Adipocyte (in vitro differentiated cells): ENCODE results near the gene GET4.
"Not testable (repeated sequence)": the region's sequence is repeated elsewhere in the genome, so short reads cannot be mapped to it uniquely, and the experiment has no call there.

Experiments
- DNase-seq: peaks from one replicate; pipeline ENCODE4 v3.0.0-alpha.2; 2015; ENCODE audit warnings: low read depth
- H3K27me3 ChIP-seq: replicated peaks from 2 replicates; pipeline ENCODE4 v1.7.0; 2013; ENCODE audit warnings: mild to moderate bottlenecking, low read length, moderate library complexity; ENCODE audit not compliant: control insufficient read depth, insufficient read depth
- H3K36me3 ChIP-seq: 2 replicates; pipeline ENCODE4 v1.7.0; 2013; ENCODE audit warnings: low read length, mild to moderate bottlenecking, moderate library complexity; ENCODE audit not compliant: control insufficient read depth, insufficient read depth, severe bottlenecking
- H3K4me1 ChIP-seq: 2 replicates; pipeline ENCODE4 v1.7.0; 2013; ENCODE audit warnings: mild to moderate bottlenecking, low read length, moderate library complexity; ENCODE audit not compliant: control insufficient read depth, insufficient read depth
- H3K4me3 ChIP-seq: 2 replicates; pipeline ENCODE4 v1.7.0; 2013; ENCODE audit warnings: mild to moderate bottlenecking, low read length, moderate library complexity
- H3K9ac ChIP-seq: 2 replicates; pipeline ENCODE4 v1.7.0; 2013; ENCODE audit warnings: mild to moderate bottlenecking, low read length, moderate library complexity
- H3K9me3 ChIP-seq: 2 replicates; pipeline ENCODE4 v1.7.0; 2013; ENCODE audit warnings: mild to moderate bottlenecking, low read length, moderate library complexity; ENCODE audit not compliant: control insufficient read depth

Gene GET4

DNA sequence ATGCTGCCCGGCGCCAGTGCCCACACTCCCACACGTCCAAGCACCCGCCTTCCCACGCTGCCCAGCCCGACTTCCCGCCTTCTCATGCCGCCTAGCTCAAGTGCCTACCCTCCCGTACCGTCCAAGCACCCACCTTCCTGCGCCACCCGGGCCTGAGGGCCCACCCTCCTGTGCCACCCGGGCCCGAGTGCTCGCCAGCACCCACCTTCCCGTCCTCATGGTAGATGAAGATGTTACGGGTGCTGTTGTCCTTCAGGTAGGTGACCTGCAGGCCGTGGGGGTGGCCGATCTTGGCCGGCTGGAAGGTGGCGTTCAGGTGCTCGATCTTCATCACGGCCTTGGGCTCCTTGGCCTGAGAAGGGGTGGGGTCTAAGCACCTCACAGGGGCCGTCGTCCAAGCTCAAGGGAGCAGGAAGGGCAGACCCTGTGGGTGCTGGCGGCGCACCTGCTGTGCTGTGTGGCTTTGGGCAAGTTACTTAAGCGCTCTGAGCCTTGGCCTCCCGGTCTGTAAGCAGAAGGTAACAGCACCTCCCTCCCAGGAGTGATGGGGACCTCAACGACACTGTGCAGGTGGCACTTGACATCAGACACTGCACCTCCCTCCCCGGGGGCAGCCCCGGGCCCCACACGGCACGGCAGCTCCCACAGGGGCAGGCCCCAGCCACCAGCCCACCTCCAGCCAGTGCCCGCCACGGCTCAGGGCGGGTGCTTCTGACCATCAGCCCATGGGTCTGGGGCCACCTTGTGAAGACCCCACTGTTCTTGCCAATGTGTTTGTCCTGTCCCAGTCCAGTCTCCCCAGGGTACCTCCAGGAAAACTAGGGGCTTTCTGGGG lies 27.8 kb downstream of the GET4 start:
- H3K4me1 ChIP-seq, result peaks cover 24% of the 10 kb centered on the region
- H3K4me3 ChIP-seq, result peak overlapping the region; percentile 59
- H3K9me3 ChIP-seq, result no peaks in the 10 kb centered on the region
- no peak for DNase-seq
- H3K36me3 ChIP-seq, result no peaks in the 10 kb centered on the region
- H3K9ac ChIP-seq, result peak overlapping the region; percentile 63
- H3K27me3 ChIP-seq, result no peaks in the 10 kb centered on the region

GRCh38 chr7:904847-905246 lies 28.5 kb downstream of the GET4 start:
- Histone ChIP-seq H3K4me3 (peak overlapping the region; percentile 59), H3K4me1 (peaks cover 28% of the 10 kb centered on the region), H3K36me3 (no peaks in the 10 kb centered on the region), H3K9me3 (no peaks in the 10 kb centered on the region), H3K9ac (peak overlapping the region; percentile 63), H3K27me3 (no peaks in the 10 kb centered on the region)
- no peak for DNase-seq

DNA sequence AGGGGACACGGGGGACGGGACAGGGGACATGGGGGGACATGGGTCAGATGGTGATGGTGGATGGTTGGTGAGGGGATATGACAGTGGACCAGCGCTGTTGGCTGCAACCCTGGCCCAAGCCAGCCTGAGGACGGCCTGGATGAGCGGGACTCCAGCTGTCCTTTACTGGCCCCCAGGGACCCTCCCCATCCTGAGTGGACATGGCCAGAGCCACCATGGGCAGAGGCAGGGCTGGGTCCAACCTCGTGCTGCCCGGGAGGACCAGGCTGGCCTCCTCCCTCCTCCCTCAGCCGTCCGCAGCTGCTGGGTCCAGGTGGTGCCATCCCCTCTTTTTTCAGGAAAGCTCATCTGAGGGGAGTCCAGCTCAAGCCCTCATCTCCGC lies 30.4 kb downstream of the GET4 start:
- Histone ChIP-seq H3K9ac (no peak overlapping the region), H3K4me3 (no peak overlapping the region), H3K27me3 (no peaks in the 10 kb centered on the region), H3K4me1 (peaks cover 21% of the 10 kb centered on the region), H3K36me3 (no peaks in the 10 kb centered on the region), H3K9me3 (no peaks in the 10 kb centered on the region)
- DNase-seq, result no peak

DNA sequence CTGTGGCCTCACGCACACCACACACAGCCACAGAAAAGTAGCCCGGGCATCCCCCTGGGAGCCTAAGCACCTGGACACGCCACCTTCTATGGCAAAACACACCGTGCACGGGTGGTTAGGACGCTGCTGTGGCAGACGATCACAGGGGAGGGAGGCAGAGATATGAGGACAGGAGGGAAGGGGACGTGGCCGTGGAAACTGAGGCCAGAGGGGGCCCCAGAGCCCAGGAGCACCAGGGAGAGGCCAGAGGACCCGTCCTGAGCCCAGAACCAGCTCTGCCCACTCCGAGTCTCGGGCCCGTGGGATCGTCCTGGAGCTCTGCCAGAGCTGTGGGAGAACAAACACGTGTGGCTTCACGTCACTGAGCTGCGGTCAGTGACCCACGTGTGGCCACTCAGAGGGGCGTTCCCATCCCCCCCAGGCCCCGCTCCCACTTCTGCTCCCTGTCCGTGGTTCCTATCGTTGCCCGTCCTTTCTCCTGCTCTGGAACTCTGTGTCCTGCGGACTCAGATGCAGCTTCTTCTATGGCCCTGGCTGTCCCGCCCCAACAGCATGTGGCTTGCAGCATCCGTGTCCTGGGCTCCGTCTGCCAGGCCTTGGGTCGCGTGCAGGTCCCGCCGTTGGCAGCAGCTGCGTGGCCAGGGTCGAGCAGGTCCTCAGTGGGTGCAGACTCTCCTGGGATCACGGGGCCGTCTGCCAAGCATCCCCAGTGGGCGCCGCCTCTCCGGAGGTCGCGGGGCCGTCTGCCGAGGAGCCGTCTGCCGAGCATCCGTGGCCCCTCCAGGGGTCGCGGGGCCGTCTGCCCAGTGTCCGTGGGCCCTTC lies 31.0 kb downstream of the GET4 start:
- Histone ChIP-seq H3K9ac (no peak overlapping the region), H3K36me3 (no peaks in the 10 kb centered on the region), H3K4me1 (peaks cover 20% of the 10 kb centered on the region), H3K9me3 (no peaks in the 10 kb centered on the region), H3K4me3 (no peak overlapping the region), H3K27me3 (no peaks in the 10 kb centered on the region)
- DNase-seq, result no peak

GRCh38 chr7:908159-908581 lies 31.8 kb downstream of the GET4 start:
- DNase-seq, result no peak
- no peaks in the 10 kb centered on the region for H3K9me3 ChIP-seq
- H3K4me1 ChIP-seq, result peaks cover 20% of the 10 kb centered on the region
- no peaks in the 10 kb centered on the region for H3K36me3 ChIP-seq
- no peak overlapping the region for H3K9ac ChIP-seq
- H3K4me3 ChIP-seq, result no peak overlapping the region
- no peaks in the 10 kb centered on the region for H3K27me3 ChIP-seq

DNA sequence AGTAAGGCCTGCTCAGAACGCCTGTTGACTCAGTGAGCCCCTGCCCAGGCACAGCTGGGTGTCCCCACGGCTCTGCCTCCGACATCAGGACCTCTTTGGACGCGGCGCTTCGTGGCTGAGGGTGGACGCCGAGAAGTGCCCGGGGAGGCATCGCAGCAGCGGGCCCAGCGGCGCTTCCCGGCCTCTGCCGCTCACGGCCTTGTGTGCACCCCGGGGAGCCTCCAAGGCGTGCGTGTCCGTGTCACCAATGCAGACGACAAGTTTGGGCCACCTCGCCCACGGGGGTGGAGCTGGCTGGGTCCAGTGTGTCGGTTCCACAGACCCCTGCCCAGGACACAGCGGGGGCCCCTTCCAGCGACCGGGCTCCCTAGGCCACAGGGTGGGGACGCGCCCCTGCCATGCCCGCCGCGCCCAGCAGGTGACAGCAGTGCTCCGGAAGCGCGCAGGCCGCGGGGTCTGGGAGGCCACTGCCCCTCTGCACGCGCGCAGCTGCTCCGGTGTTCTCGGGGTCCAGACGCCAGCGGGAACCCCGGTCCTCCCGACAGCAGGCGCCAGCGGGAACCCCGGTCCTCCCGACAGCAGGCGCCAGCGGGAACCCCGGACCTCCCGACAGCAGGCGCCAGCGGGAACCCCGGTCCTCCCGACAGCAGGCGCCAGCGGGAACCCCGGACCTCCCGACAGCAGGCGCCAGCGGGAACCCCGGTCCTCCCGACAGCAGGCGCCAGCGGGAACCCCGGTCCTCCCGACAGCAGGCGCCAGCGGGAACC lies 32.4 kb downstream of the GET4 start:
- H3K27me3 ChIP-seq, H3K9ac ChIP-seq, H3K9me3 ChIP-seq, H3K36me3 ChIP-seq: not testable (repeated sequence)
- peak; percentile 67 for DNase-seq
- peaks cover 20% of the 10 kb centered on the region for H3K4me1 ChIP-seq
- peak overlapping the region; percentile 33 for H3K4me3 ChIP-seq

- H3K4me1 ChIP-seq, result peaks cover 13% of the 10 kb centered on the region
- H3K27me3 ChIP-seq, result no peaks in the 10 kb centered on the region
- H3K36me3 ChIP-seq, result no peaks in the 10 kb centered on the region
- DNase-seq, result peak; percentile 54
- no peak overlapping the region for H3K9ac ChIP-seq
- no peaks in the 10 kb centered on the region for H3K9me3 ChIP-seq
- peak overlapping the region; percentile 37 for H3K4me3 ChIP-seq
These were observed 33.3 kb downstream of the GET4 start for GRCh38 chr7:909358-910329.

DNA sequence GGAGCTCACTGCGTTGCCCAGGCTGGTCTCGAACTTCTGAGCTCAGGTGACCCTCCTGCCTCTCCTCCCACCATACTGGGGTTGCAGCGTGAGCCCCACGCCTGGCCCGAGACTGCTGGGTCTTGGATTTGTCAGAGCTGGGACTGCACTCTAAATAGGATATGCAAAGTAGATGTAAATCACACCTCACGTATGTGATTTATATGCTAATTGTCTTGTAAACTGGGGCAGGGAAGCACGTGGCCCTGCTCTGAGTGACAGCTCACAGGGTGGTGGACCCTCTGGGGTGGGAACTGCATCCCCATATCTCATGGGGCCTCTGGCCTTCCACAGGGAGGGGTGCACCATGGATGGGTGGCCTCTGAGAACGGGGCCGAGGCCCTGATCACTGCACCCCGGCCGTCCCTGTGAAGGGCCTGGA lies 34.1 kb downstream of the GET4 start:
- Histone ChIP-seq H3K4me3 (no peak overlapping the region), H3K4me1 (peaks cover 8% of the 10 kb centered on the region), H3K27me3 (no peaks in the 10 kb centered on the region), H3K9ac (no peak overlapping the region), H3K36me3 (no peaks in the 10 kb centered on the region), H3K9me3 (no peaks in the 10 kb centered on the region)
- DNase-seq, result no peak

- no peaks in the 10 kb centered on the region for H3K9me3 ChIP-seq
- H3K36me3 ChIP-seq, result no peaks in the 10 kb centered on the region
- no peaks in the 10 kb centered on the region for H3K27me3 ChIP-seq
- no peak for DNase-seq
- H3K4me3 ChIP-seq, result no peak overlapping the region
- H3K4me1 ChIP-seq, result peaks cover 8% of the 10 kb centered on the region
- no peak overlapping the region for H3K9ac ChIP-seq
These were observed 34.6 kb downstream of the GET4 start for GRCh38 chr7:910931-911431.

DNA sequence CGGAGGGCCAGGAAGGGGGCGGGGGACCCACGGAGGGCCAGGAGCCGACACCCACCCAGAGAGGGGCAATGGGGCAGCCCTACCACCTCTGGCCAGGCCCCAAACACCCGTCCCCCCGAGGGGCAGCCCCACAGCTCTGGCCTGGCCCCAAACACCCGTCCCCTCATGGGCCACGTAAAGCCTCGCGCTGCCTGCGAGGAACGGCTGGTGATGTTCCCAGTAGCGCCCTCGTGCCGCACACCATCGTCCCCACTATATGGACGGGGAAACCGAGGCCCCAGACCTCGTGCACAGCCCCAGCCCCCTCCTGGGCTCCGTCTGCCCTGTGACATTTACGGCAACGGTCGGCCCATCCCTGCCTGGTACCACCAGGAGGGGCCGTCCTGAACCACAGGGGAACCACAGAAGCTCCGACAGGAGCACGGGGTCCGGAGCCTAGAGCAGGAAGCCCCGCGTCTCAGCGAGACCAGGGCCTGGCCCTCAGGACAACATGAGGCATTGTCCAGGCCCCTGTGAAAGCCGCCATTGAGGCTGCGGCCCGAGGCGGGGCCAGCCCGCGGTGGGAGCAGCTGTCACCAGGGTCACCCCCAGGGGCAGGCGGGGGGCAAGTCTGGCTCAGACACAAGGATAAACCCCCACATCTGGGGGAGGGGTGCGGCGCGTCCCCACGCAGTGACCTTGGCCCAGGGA lies 35.6 kb downstream of the GET4 start:
- Histone ChIP-seq H3K27me3 (no peaks in the 10 kb centered on the region), H3K9ac (no peak overlapping the region), H3K4me3 (no peak overlapping the region), H3K36me3 (no peaks in the 10 kb centered on the region), H3K4me1 (peaks cover 12% of the 10 kb centered on the region), H3K9me3 (no peaks in the 10 kb centered on the region)
- DNase-seq, result no peak
